ENCODE data around the gene CLIP1. TPM values are rescaled to one million over a fixed set of nuclear protein-coding genes. Genes with fewer than 3 reads are reported as not detected.

Gene CLIP1
- total RNA-seq, 1 experiment from 2014 or later: 42.9 TPM

DNA sequence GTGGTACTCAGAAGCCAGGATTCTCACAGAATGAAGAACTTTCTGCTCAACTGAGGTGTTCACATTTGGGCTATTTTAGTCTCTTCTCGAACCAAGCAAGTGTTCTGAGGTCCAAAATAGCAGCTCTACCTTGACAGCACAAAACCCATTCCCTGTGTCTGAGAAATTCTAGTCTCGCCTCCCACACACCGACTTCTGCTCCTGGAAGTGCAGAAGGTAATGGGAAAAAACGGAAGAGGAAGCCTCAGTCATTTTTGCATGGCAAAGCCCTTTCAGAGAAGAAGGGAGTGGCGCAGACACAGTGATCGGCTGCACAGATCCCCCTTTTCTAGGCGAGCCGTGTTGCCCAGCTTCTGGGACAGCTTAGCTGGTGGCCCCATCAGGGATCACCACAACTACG, 125.0 kb downstream of the CLIP1 start:
- Histone ChIP-seq H3K4me2 (ENCODE audit: low read length) (no peak overlapping the region), H3K9ac (ENCODE audit: low read length) (no peak overlapping the region), H3K27me3 (ENCODE audit: insufficient read depth, low read length) (no peaks in the 10 kb centered on the region), H2AFZ (ENCODE audit: low read depth, low read length, poor library complexity, severe bottlenecking) (no peak overlapping the region), H3K4me1 (ENCODE audit: control insufficient read depth in 1 of 2, insufficient read depth in 2 of 2, low read length in 2 of 2) (no peaks in the 10 kb centered on the region), H3K27ac (ENCODE audit: low read depth, low read length) (no peak overlapping the region), H4K20me1 (ENCODE audit: insufficient read depth) (no peaks in the 10 kb centered on the region), H3K9me2 (ENCODE audit: insufficient read depth) (no peaks in the 10 kb centered on the region), H3K4me3 (replicated peaks in 1 of 2; ENCODE audit: low read depth in 1 of 2, low read length in 2 of 2) (no peak overlapping the region), H3K79me2 (ENCODE audit: insufficient read depth, low read length) (no peaks in the 10 kb centered on the region), H3K36me3 (ENCODE audit: control insufficient read depth in 1 of 2, insufficient read depth in 2 of 2, low read length in 2 of 2) (0 out of 4 replicates have a peak, but pooled peaks cover 0 to 2% of the 10 kb centered on the region in 2 experiments), H3K9me3 (ENCODE audit: control insufficient read depth in 1 of 2, insufficient read depth in 1 of 2, low read depth in 1 of 2, low read length in 2 of 2) (no peaks in the 10 kb centered on the region)
- ChIA-PET POLR2A (no interaction called here), RAD21 (ENCODE audit: low non-redundant PET in 1 of 2, low total read pairs in 2 of 2, uncharacterized antibody in 2 of 2, unreplicated experiment in 2 of 2) (no interaction called here), CTCF (no interaction called here)
- ATAC-seq (no peak), DNase-seq (ENCODE audit: low read depth, low spot score) (no peak)
- intact Hi-C loops (cut with micrococcal nuclease): no loop called here
- TF ChIP-seq YY1 (IDR thresholded peaks at IDR 0.05; ENCODE audit: extremely low read depth, insufficient replicate concordance, low read depth, low read length) (no peak), SRF (IDR thresholded peaks at IDR 0.05; ENCODE audit: low read depth) (no peak), CBX3 (IDR thresholded peaks at IDR 0.05; ENCODE audit: low read depth) (no peak), ZBTB33 (IDR thresholded peaks at IDR 0.05; ENCODE audit: extremely low read depth, insufficient replicate concordance, low read length) (no peak), EGR1 (IDR thresholded peaks at IDR 0.05; ENCODE audit: low read depth) (no peak), MAX (IDR thresholded peaks at IDR 0.05) (no peak)
- BruUV-seq (replicated peaks): no TSS peak

GRCh38 chr12:122295877-122296276, 126.6 kb downstream of the CLIP1 start:
- no peaks in the 10 kb centered on the region for H3K4me1 ChIP-seq (ENCODE audit: control insufficient read depth in 1 of 2, insufficient read depth in 2 of 2, low read length in 2 of 2)
- no peak for TF ChIP-seq RAD21 (IDR thresholded peaks at IDR 0.05; ENCODE audit: low read depth)
- no peak for TF ChIP-seq ATF3 (IDR thresholded peaks at IDR 0.05)
- TF ChIP-seq SP1 (IDR thresholded peaks at IDR 0.05; ENCODE audit: low read depth): no peak
- no peak for TF ChIP-seq MAX (IDR thresholded peaks at IDR 0.05)
- H3K27me3 ChIP-seq (ENCODE audit: insufficient read depth, low read length): no peaks in the 10 kb centered on the region
- H3K4me2 ChIP-seq (ENCODE audit: low read length): no peak overlapping the region
- no peak overlapping the region for H3K4me3 ChIP-seq (replicated peaks in 1 of 2; ENCODE audit: low read depth in 1 of 2, low read length in 2 of 2)
- H3K36me3 ChIP-seq (ENCODE audit: control insufficient read depth in 1 of 2, insufficient read depth in 2 of 2, low read length in 2 of 2): 0 out of 4 replicates have a peak, but pooled peaks cover 0 to 2% of the 10 kb centered on the region in 2 experiments
- POLR2A ChIA-PET: no interaction called here
- ATAC-seq: no peak
- no peaks in the 10 kb centered on the region for H3K9me3 ChIP-seq (ENCODE audit: control insufficient read depth in 1 of 2, insufficient read depth in 1 of 2, low read depth in 1 of 2, low read length in 2 of 2)
- RAD21 ChIA-PET (ENCODE audit: low non-redundant PET in 1 of 2, low total read pairs in 2 of 2, uncharacterized antibody in 2 of 2, unreplicated experiment in 2 of 2): no interaction called here
- H3K9ac ChIP-seq (ENCODE audit: low read length): no peak overlapping the region
- no peak overlapping the region for H2AFZ ChIP-seq (ENCODE audit: low read depth, low read length, poor library complexity, severe bottlenecking)
- no peaks in the 10 kb centered on the region for H3K79me2 ChIP-seq (ENCODE audit: insufficient read depth, low read length)
- intact Hi-C loops (cut with micrococcal nuclease): no loop called here
- H3K27ac ChIP-seq (ENCODE audit: low read depth, low read length): no peak overlapping the region
- DNase-seq (ENCODE audit: low read depth, low spot score): no peak
- no peaks in the 10 kb centered on the region for H4K20me1 ChIP-seq (ENCODE audit: insufficient read depth)
- CTCF ChIA-PET: no interaction called here
- no peaks in the 10 kb centered on the region for H3K9me2 ChIP-seq (ENCODE audit: insufficient read depth)
- no TSS peak for BruUV-seq (replicated peaks)

Data from HCT116 (cell line).